DND-41 (cell line): ENCODE data around the gene FURIN.
"Not testable (repeated sequence)": the region's sequence is repeated elsewhere in the genome, so short reads cannot be mapped to it uniquely, and the experiment has no call there.

Source experiments
- ATAC-seq: fragments of 200-7000 bp; cut with Tn5 transposase; 3 replicates; pipeline ENCODE4 v1.9.1; 2021; ENCODE audit warnings: low read depth; ENCODE audit not compliant: insufficient read depth
- DNase-seq: peaks from one replicate; pipeline ENCODE4 v3.0.0-alpha.2; 2020
- H2AFZ ChIP-seq: 2 replicates; pipeline ENCODE4 v1.6.0; 2012; ENCODE audit warnings: low read depth, low read length
- H3K27ac ChIP-seq: 2 replicates; pipeline ENCODE4 v1.5.1; 2012; ENCODE audit warnings: low read length, inconsistent platforms
- H3K27me3 ChIP-seq: fragments of 200-600 bp; sonication (generic); 2 replicates; pipeline ENCODE4 v1.6.0; 2012; ENCODE audit warnings: low read length, mild to moderate bottlenecking, inconsistent platforms; ENCODE audit not compliant: insufficient read depth, poor library complexity
- H3K36me3 ChIP-seq: 2 replicates; pipeline ENCODE4 v1.5.1; 2012; ENCODE audit warnings: low read length, inconsistent platforms; ENCODE audit not compliant: insufficient read depth
- H3K4me1 ChIP-seq: 2 replicates; pipeline ENCODE4 v1.5.1; 2012; ENCODE audit warnings: mild to moderate bottlenecking, low read length; ENCODE audit not compliant: insufficient read depth
- H3K4me2 ChIP-seq: 2 replicates; pipeline ENCODE4 v1.6.0; 2012; ENCODE audit warnings: mild to moderate bottlenecking, moderate library complexity, low read length, inconsistent platforms; ENCODE audit not compliant: insufficient read depth
- H3K4me3 ChIP-seq, 2 experiments: fragments of 200-600 bp in 1 of 2; shearing (Covaris generic) in 1 of 2; 2 replicates each; pipeline ENCODE4 v1.5.1; 2012 to 2016; ENCODE audit warnings: inconsistent platforms in 2 of 2, low read length in 2 of 2, mild to moderate bottlenecking in 2 of 2, low read depth in 1 of 2, moderate library complexity in 1 of 2
- H3K79me2 ChIP-seq: 2 replicates; pipeline ENCODE4 v1.6.0; 2012; ENCODE audit warnings: low read length, inconsistent platforms; ENCODE audit not compliant: insufficient read depth
- H3K9ac ChIP-seq: 2 replicates; pipeline ENCODE4 v1.6.0; 2012; ENCODE audit warnings: low read depth, mild to moderate bottlenecking, inconsistent platforms, low read length, moderate library complexity
- H3K9me3 ChIP-seq: 2 replicates; pipeline ENCODE4 v1.5.1; 2012; ENCODE audit warnings: low read length, moderate library complexity, mild to moderate bottlenecking, inconsistent platforms; ENCODE audit not compliant: insufficient read depth, severe bottlenecking
- H4K20me1 ChIP-seq: 2 replicates; pipeline ENCODE4 v1.6.0; 2012; ENCODE audit warnings: low read length; ENCODE audit not compliant: insufficient read depth
- CTCF ChIP-seq: IDR thresholded peaks from 2 replicates; pipeline ENCODE4 v1.5.1; 2012; ENCODE audit warnings: borderline replicate concordance, low read length, moderate library complexity, mild to moderate bottlenecking; ENCODE audit not compliant: poor library complexity, severe bottlenecking; ENCODE audit errors: extremely low read depth
- EZH2 ChIP-seq: IDR thresholded peaks from 3 replicates; pipeline ENCODE4 v1.6.1; 2012; ENCODE audit warnings: borderline replicate concordance, low read depth, mild to moderate bottlenecking, moderate library complexity, low read length, inconsistent platforms; ENCODE audit not compliant: severe bottlenecking

FURIN gene

GRCh38 chr15:90820481-90820880 lies 47.9 kb upstream of the FURIN start:
- Histone ChIP-seq H3K4me3 (no peak overlapping the region), H3K4me2 (no peak overlapping the region), H3K27me3 (no peaks in the 10 kb centered on the region), H3K79me2 (no peaks in the 10 kb centered on the region), H4K20me1 (no peaks in the 10 kb centered on the region), H3K9me3 (no peaks in the 10 kb centered on the region), H2AFZ (no peak overlapping the region), H3K27ac (no peak overlapping the region), H3K36me3 (peaks cover 2% of the 10 kb centered on the region), H3K4me1 (peaks cover 23% of the 10 kb centered on the region), H3K9ac (no peak overlapping the region)
- DNase-seq = no peak
- TF ChIP-seq EZH2 (no peak), CTCF (no peak)
- no peak for ATAC-seq

GRCh38 chr15:90822204-90822955 lies 46.0 kb upstream of the FURIN start:
- Histone ChIP-seq H3K79me2 (no peaks in the 10 kb centered on the region), H3K27me3 (no peaks in the 10 kb centered on the region), H3K9me3 (no peaks in the 10 kb centered on the region), H3K4me1 (peaks cover 22% of the 10 kb centered on the region), H3K4me3 (no peak overlapping the region), H3K36me3 (no peaks in the 10 kb centered on the region), H3K9ac (no peak overlapping the region), H3K27ac (no peak overlapping the region), H3K4me2 (no peak overlapping the region), H4K20me1 (no peaks in the 10 kb centered on the region), H2AFZ (no peak overlapping the region)
- DNase-seq (no peak), ATAC-seq (no peak)
- TF ChIP-seq EZH2 (no peak), CTCF (no peak)

GRCh38 chr15:90823455-90823974 lies 44.9 kb upstream of the FURIN start:
- Histone ChIP-seq H2AFZ (no peak overlapping the region), H3K9me3 (no peaks in the 10 kb centered on the region)

GRCh38 chr15:90825115-90825899 lies 43.1 kb upstream of the FURIN start:
- not testable (repeated sequence) for H4K20me1 ChIP-seq, H3K79me2 ChIP-seq, H3K4me1 ChIP-seq, H3K4me3 ChIP-seq, H3K27ac ChIP-seq, H2AFZ ChIP-seq, H3K9me3 ChIP-seq, DNase-seq, ATAC-seq, H3K36me3 ChIP-seq, H3K27me3 ChIP-seq, H3K4me2 ChIP-seq, H3K9ac ChIP-seq

More at GRCh38 chr15:90823455-90823974, 44.9 kb upstream of the FURIN start:
- Histone ChIP-seq H3K4me1 (peaks cover 12% of the 10 kb centered on the region), H4K20me1 (no peaks in the 10 kb centered on the region), H3K4me2 (no peak overlapping the region), H3K36me3 (no peaks in the 10 kb centered on the region), H3K9ac (no peak overlapping the region), H3K4me3 (no peak overlapping the region), H3K79me2 (no peaks in the 10 kb centered on the region), H3K27ac (no peak overlapping the region), H3K27me3 (no peaks in the 10 kb centered on the region)
- DNase-seq (no peak), ATAC-seq (no peak)
- TF ChIP-seq CTCF (no peak), EZH2 (no peak)

GRCh38 chr15:90826206-90826885 lies 42.0 kb upstream of the FURIN start:
- not testable (repeated sequence) for H3K9me3 ChIP-seq, H3K4me1 ChIP-seq

More at GRCh38 chr15:90826206-90826885, 42.0 kb upstream of the FURIN start:
- H3K79me2 ChIP-seq, H3K9ac ChIP-seq, H3K27ac ChIP-seq, H3K4me2 ChIP-seq, H2AFZ ChIP-seq, H3K27me3 ChIP-seq, H3K36me3 ChIP-seq, DNase-seq, H3K4me3 ChIP-seq, ATAC-seq, H4K20me1 ChIP-seq: not testable (repeated sequence)
